Neutrophil (primary cell): ENCODE measurements around the gene CDK5RAP2.

Source experiments
- H3K27ac ChIP-seq: fragments of 200-600 bp; sonication (generic); 2 replicates; pipeline ENCODE4 v1.5.1; 2016; ENCODE audit warnings: mild to moderate bottlenecking, moderate library complexity
- H3K27me3 ChIP-seq: fragments of 200-600 bp; sonication (generic); 2 replicates; pipeline ENCODE4 v1.6.0; 2016; ENCODE audit warnings: mild to moderate bottlenecking
- H3K36me3 ChIP-seq: fragments of 200-600 bp; sonication (generic); 2 replicates; pipeline ENCODE4 v1.5.1; 2017
- H3K4me1 ChIP-seq, 2 experiments: fragments of 200-600 bp in 1 of 2; sonication (generic) in 1 of 2; 1 replicate in 1 of 2; 2 replicates in 1 of 2; pipeline versions ENCODE4 v1.5.1 to v1.6.1; 2013 to 2016; ENCODE audit warnings: low read depth in 1 of 2, low read length in 1 of 2, mild to moderate bottlenecking in 1 of 2, moderate library complexity in 1 of 2; ENCODE audit not compliant: control insufficient read depth in 1 of 2, insufficient read depth in 1 of 2
- H3K4me3 ChIP-seq, 2 experiments: fragments of 200-600 bp in 1 of 2; sonication (generic) in 1 of 2; 1 replicate in 1 of 2; 2 replicates in 1 of 2; pipeline ENCODE4 v1.5.1; 2013 to 2016; ENCODE audit warnings: low read depth in 1 of 2, low read length in 1 of 2, mild to moderate bottlenecking in 1 of 2, moderate library complexity in 1 of 2
- H3K9me3 ChIP-seq: fragments of 200-600 bp; sonication (generic); 2 replicates; pipeline ENCODE4 v1.5.1; 2016
- TF ChIP-seq, protein P1 (sequence below): fragments of 200-600 bp; sonication (generic); IDR thresholded peaks from 2 replicates; pipeline ENCODE4 v1.5.1; 2016; ENCODE audit warnings: antibody characterized with exemption

CDK5RAP2 gene

DNA sequence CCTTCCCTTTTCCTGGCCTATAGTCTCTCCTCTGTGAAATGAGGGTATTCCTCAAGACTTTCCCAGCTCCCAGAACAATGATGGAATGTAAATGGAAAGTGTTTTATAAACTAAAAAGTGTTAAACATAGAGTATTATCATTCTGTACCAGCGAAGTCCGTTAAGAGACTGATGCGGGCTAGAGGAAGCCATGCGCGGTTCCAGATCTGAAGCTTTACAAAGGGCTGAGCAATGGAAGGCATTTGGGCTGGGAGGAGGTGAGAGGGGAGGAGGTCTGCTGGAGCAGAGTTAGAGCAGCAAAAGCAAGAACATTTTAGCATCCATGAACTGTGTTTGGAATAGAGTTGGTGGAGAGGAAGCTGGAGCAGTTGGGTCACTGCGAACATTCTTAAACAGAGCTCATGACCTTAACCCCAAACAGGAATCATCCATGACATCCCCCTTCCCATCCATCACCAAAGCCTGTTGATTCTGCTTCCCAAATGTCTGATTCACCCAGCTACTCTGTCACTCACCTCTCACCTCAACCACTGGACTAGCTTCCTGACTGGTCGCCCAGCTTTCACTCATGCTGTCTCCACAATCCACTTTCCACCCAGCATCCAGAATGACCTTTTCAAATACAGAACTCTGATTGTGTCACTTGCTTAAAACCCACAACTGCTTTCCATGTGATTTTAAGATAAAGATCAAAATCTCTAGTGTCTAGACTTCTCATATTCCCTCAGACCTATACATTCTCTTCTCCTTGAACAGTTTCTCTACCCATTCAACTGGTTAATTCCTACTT lies 37.1 kb downstream of the CDK5RAP2 start:
- Histone ChIP-seq H3K4me1 (no peaks in the 10 kb centered on the region), H3K4me3 (no peak overlapping the region), H3K27ac (no peak overlapping the region), H3K36me3 (peaks cover 90% of the 10 kb centered on the region), H3K9me3 (no peaks in the 10 kb centered on the region), H3K27me3 (no peaks in the 10 kb centered on the region)
- TF ChIP-seq, protein P1, sequence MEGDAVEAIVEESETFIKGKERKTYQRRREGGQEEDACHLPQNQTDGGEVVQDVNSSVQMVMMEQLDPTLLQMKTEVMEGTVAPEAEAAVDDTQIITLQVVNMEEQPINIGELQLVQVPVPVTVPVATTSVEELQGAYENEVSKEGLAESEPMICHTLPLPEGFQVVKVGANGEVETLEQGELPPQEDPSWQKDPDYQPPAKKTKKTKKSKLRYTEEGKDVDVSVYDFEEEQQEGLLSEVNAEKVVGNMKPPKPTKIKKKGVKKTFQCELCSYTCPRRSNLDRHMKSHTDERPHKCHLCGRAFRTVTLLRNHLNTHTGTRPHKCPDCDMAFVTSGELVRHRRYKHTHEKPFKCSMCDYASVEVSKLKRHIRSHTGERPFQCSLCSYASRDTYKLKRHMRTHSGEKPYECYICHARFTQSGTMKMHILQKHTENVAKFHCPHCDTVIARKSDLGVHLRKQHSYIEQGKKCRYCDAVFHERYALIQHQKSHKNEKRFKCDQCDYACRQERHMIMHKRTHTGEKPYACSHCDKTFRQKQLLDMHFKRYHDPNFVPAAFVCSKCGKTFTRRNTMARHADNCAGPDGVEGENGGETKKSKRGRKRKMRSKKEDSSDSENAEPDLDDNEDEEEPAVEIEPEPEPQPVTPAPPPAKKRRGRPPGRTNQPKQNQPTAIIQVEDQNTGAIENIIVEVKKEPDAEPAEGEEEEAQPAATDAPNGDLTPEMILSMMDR: no peak

DNA sequence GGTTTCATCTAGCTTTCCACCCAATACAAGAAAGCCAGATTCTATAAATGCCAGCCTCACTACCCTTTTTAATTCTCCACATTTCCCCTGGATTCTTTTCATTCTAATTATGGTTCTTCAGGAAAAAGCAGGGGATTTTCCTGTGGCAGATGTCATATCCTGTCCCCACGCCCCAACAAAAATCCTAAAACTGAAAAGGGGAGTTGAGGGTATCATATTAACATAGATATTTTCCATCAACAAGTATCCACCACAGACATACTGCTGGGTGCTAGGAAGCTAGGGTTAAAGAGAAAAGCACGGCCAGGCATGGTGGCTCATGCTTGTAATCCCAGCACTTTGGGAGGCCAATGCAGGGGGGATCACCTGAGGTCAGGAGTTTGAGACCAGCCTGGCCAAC lies 38.0 kb downstream of the CDK5RAP2 start:
- H3K9me3 ChIP-seq: no peaks in the 10 kb centered on the region
- TF ChIP-seq, protein P1: no peak
- H3K27ac ChIP-seq: no peak overlapping the region
- no peaks in the 10 kb centered on the region for H3K4me1 ChIP-seq
- no peaks in the 10 kb centered on the region for H3K27me3 ChIP-seq
- H3K4me3 ChIP-seq: no peak overlapping the region
- H3K36me3 ChIP-seq: peaks cover 89% of the 10 kb centered on the region

DNA sequence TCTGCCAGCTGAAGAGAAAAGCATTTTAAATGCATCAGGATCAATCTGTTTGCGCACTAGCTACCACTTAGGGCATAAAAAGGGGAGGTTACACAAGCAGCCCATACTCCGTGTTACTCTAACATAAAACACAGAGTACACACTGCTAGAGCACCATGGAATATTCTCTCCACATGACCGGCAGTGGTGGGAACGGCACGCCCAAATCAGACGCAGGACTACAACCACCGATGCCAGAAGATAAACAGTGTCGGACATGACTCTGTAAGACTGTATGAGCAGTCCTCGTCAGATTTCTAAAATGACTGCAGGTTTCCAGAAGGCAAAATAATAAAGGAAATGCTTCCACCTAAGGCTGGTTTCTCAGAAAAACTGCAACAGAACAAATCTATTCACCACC lies 40.0 kb downstream of the CDK5RAP2 start:
- H3K4me1 ChIP-seq: no peaks in the 10 kb centered on the region
- H3K27ac ChIP-seq: no peak overlapping the region
- H3K4me3 ChIP-seq: no peak overlapping the region
- no peaks in the 10 kb centered on the region for H3K9me3 ChIP-seq
- TF ChIP-seq, protein P1: no peak
- H3K27me3 ChIP-seq: no peaks in the 10 kb centered on the region
- peaks cover 92% of the 10 kb centered on the region for H3K36me3 ChIP-seq

DNA sequence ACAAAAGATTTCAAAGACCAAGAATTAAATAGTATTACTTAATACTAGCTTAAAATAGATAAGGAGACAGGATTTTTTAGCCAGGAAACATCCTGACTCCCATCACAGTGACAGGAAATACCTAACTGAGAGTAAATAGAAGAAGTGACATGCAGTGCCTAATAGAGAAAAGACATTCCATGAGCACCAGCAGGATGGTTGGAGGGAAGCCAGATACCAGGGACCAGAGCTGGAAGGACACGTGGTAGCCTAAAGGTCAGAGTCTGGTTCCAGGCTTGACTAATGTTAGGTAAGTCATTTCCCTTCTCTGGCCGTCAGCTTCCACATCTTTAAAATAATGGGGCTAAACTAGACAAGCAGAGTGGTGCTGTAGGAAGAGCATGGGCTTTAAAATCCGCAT lies 41.6 kb downstream of the CDK5RAP2 start:
- TF ChIP-seq, protein P1: no peak
- Histone ChIP-seq H3K36me3 (peaks cover 91% of the 10 kb centered on the region), H3K4me3 (no peak overlapping the region)

DNA sequence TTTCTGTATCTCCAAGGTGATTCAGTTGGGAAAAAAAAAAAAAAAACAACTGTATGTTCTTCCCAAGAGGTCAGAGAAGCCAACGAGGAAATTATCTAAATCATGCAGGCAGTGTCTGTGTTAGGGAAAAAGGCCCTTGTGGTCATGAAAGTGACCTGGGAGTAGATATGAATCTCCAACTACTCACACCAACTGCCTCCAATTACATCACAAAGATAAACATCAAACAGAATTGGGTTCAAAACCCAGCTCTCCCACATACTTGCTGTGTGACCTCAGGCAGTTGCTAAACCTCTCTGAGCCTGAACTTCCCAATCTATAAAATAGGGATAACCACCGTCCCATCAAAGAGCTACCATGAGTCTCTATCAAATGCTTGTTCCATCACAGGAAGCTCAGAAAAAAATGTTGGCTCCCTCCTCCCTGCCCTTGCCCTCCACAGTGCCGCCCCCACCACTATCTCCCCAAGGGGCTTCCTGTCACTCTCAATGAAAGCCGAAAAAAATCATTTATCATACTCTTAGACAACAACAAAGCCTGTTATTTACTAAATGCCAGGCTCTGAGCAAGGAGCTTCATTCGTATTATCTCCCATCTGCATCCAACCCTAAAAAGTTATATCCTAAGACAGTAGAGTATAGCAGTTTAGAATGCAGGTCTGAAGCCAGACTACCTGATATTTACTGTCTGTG lies 42.9 kb downstream of the CDK5RAP2 start:
- Histone ChIP-seq H3K27ac (no peak overlapping the region), H3K4me3 (no peak overlapping the region), H3K36me3 (peaks cover 91% of the 10 kb centered on the region), H3K9me3 (no peaks in the 10 kb centered on the region), H3K4me1 (no peaks in the 10 kb centered on the region), H3K27me3 (no peaks in the 10 kb centered on the region)
- TF ChIP-seq, protein P1: no peak

More for the DNA sequence above, 41.6 kb downstream of the CDK5RAP2 start:
- H3K4me1 ChIP-seq: no peaks in the 10 kb centered on the region
- H3K27ac ChIP-seq: no peak overlapping the region
- H3K9me3 ChIP-seq: no peaks in the 10 kb centered on the region
- no peaks in the 10 kb centered on the region for H3K27me3 ChIP-seq
